Transverse colon (tissue), 3 donors: ENCODE measurements around the gene CTRL.

Experiments used
- CTCF ChIP-seq, 5 experiments: fragments of 200-600 bp in 3 of 5; fragments of 450-650 bp in 2 of 5; sonication (generic) in 3 of 5; IDR thresholded peaks; 1 replicate in 2 of 5; 2 replicates in 3 of 5; pipeline ENCODE4 v1.5.1; 2016 to 2017; ENCODE audit warnings: antibody characterized with exemption in 5 of 5, inconsistent platforms in 3 of 5, mild to moderate bottlenecking in 2 of 5, moderate library complexity in 1 of 5
- EP300 ChIP-seq: sonication (generic); formaldehyde crosslinking; IDR thresholded peaks from one replicate; pipeline ENCODE4 v1.6.1; 2017; ENCODE audit warnings: antibody characterized with exemption, low read depth
- POLR2A ChIP-seq: fragments of 450-650 bp; IDR thresholded peaks from one replicate; pipeline ENCODE4 v1.6.1; 2016; ENCODE audit warnings: antibody characterized with exemption, mild to moderate bottlenecking, moderate library complexity

GRCh38 chr16:67932462-67932840, 789 bp upstream of the CTRL start:
- TF ChIP-seq EP300: no peak
- no peak for TF ChIP-seq CTCF (IDR thresholded peaks at IDR 0.05)
- no peak for TF ChIP-seq POLR2A
